ENCODE results near the gene CCL4. TPM values are rescaled to one million over a fixed set of nuclear protein-coding genes. Genes with fewer than 3 reads are reported as not detected.
A peak's percentile ranks its signal among the peaks of the same experiment; 100 is the strongest.

CCL4 gene
- total RNA-seq, 4 donors from 2014 or later = 0.90 to 2.4 (median 1.9) TPM; not detected in 1

DNA sequence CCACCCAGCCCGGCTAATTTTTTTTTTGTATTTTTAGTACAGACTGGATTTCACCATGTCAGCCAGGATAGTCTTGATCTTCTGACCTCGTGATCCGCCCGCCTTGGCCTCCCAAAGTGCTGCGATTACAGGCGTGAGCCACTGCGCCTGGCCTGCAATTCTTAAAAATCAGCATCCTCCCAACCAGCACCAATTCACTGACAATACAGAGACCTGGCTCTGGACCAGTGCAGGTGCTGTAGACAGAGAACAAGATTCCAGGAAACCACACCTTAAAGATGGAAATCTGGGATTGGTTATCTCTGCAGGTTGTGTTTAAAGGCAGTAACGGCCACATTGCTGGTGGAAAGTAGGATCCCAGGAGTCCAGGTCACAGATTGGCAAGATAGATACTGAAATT, 39.2 kb downstream of the CCL4 start:
- H3K27ac ChIP-seq = no peak overlapping the region
- DNase-seq (ENCODE audit: low spot score in 2 of 2) = no peak
- no peaks in the 10 kb centered on the region for H3K9me3 ChIP-seq
- no peak overlapping the region for H3K4me3 ChIP-seq
- no peaks in the 10 kb centered on the region for H3K27me3 ChIP-seq
- TF ChIP-seq POLR2A (IDR thresholded peaks at IDR 0.05) = no peak
- TF ChIP-seq EP300 (IDR thresholded peaks at IDR 0.05) = no peak
- TF ChIP-seq, protein P1, sequence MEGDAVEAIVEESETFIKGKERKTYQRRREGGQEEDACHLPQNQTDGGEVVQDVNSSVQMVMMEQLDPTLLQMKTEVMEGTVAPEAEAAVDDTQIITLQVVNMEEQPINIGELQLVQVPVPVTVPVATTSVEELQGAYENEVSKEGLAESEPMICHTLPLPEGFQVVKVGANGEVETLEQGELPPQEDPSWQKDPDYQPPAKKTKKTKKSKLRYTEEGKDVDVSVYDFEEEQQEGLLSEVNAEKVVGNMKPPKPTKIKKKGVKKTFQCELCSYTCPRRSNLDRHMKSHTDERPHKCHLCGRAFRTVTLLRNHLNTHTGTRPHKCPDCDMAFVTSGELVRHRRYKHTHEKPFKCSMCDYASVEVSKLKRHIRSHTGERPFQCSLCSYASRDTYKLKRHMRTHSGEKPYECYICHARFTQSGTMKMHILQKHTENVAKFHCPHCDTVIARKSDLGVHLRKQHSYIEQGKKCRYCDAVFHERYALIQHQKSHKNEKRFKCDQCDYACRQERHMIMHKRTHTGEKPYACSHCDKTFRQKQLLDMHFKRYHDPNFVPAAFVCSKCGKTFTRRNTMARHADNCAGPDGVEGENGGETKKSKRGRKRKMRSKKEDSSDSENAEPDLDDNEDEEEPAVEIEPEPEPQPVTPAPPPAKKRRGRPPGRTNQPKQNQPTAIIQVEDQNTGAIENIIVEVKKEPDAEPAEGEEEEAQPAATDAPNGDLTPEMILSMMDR (IDR thresholded peaks at IDR 0.05) = no peak
- no peaks in the 10 kb centered on the region for H3K36me3 ChIP-seq
- no peaks in the 10 kb centered on the region for H3K4me1 ChIP-seq
- WGBS, 2 donors = 93% methylated on average over 8 of the region's 8 CpGs

DNA sequence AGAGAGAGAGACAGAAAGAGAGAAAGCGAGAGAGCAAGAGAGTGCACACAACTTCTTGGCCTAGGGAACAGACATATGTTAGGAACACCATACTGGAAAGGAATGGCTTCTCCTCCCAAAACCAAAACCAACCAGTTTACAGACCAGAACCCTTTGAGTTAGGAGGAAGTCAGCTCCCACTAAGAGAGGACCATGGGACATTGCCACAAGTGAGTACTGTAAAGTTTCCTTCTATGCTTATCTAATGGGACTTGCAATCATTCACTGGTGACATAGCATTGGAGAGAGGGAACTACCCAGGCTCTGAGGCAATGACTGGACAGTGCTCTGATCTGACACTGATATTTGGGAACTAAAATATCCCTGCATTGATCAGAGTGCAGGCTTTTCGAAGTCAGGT, 40.4 kb downstream of the CCL4 start:
- 90 to 94% methylated on average over 2 of the region's 2 CpGs for WGBS, 2 donors
- Histone ChIP-seq H3K27ac (no peak overlapping the region), H3K4me3 (no peak overlapping the region), H3K27me3 (no peaks in the 10 kb centered on the region), H3K36me3 (no peaks in the 10 kb centered on the region), H3K9me3 (no peaks in the 10 kb centered on the region), H3K4me1 (peaks cover 0 to 3% (median 0%) of the 10 kb centered on the region in 4 donors)
- DNase-seq (ENCODE audit: low spot score in 2 of 2) = no peak
- TF ChIP-seq POLR2A (IDR thresholded peaks at IDR 0.05) = no peak
- TF ChIP-seq, protein P1 (IDR thresholded peaks at IDR 0.05) = no peak

DNA sequence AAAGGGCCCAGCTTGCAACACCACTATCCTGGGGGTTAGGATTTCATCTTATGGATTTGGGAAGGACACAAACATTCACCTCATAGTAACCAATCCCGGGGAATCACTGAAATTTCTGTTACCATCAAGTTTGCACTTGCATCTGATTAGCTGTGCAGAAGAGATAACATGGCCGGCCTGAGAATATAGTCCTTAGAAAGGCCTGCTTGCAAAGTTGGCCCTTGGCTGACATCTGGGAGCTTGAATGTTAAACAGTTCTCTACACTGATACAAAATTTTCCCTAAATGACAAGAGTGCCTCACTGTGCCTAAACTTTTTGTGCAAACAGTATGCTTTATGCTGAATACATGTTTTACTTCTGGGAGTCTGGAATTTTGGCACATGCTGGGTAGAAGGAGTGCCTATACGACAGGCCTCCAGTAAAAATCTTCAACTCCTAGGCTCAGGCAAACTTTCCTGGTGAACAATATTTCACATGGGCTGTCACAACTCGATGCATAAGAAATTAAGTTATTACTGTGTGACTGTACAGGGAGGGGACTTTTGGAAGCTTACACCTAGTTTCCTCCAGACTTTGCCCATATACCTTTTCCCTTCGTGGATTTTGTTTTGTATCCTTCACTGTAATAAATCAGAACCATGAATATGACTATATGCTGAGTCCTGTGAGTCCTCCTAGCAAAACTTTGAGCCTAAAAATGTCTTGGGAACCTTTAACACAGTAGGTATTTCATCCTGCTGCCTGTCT, 41.5 kb downstream of the CCL4 start:
- 77 to 80% methylated on average over 5 of the region's 5 CpGs for WGBS, 2 donors
- H3K4me3 ChIP-seq = no peak overlapping the region
- H3K27ac ChIP-seq = no peak overlapping the region
- no peaks in the 10 kb centered on the region for H3K9me3 ChIP-seq
- DNase-seq (ENCODE audit: low spot score in 2 of 2) = no peak
- H3K36me3 ChIP-seq = no peaks in the 10 kb centered on the region
- no peaks in the 10 kb centered on the region for H3K27me3 ChIP-seq
- H3K4me1 ChIP-seq = peaks cover 0 to 13% (median 3%) of the 10 kb centered on the region in 4 donors
- TF ChIP-seq POLR2A (IDR thresholded peaks at IDR 0.05) = no peak
- TF ChIP-seq EP300 (IDR thresholded peaks at IDR 0.05) = no peak
- TF ChIP-seq, protein P1 (IDR thresholded peaks at IDR 0.05) = no peak

DNA sequence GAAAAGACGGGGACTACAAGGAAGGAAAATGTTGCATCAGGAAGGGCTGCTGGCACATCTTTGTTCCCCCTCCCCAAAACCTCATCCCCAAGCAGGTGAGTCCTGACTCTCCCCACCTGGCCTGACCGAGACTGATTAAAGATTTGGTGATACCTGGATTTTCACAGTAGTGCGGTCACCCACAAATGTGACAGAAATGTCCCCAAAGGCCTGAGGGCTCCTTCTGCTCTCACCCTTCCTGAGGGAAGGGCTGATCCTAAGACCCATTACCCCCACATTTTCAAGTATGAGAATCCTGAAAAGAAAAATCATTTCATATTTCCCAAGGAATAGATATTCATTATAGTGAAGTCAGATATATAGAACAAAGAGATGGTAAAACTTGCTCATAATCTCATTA, 44.0 kb downstream of the CCL4 start:
- no peak overlapping the region for H3K27ac ChIP-seq
- H3K4me1 ChIP-seq = peaks cover 0 to 13% (median 3%) of the 10 kb centered on the region in 4 donors
- H3K9me3 ChIP-seq = no peaks in the 10 kb centered on the region
- no peaks in the 10 kb centered on the region for H3K36me3 ChIP-seq
- WGBS, 2 donors = 82 to 90% methylated on average over 3 of the region's 3 CpGs
- no peaks in the 10 kb centered on the region for H3K27me3 ChIP-seq
- TF ChIP-seq POLR2A (IDR thresholded peaks at IDR 0.05) = no peak
- TF ChIP-seq, protein P1 (IDR thresholded peaks at IDR 0.05) = no peak
- no peak overlapping the region for H3K4me3 ChIP-seq
- no peak for DNase-seq (ENCODE audit: low spot score in 2 of 2)

DNA sequence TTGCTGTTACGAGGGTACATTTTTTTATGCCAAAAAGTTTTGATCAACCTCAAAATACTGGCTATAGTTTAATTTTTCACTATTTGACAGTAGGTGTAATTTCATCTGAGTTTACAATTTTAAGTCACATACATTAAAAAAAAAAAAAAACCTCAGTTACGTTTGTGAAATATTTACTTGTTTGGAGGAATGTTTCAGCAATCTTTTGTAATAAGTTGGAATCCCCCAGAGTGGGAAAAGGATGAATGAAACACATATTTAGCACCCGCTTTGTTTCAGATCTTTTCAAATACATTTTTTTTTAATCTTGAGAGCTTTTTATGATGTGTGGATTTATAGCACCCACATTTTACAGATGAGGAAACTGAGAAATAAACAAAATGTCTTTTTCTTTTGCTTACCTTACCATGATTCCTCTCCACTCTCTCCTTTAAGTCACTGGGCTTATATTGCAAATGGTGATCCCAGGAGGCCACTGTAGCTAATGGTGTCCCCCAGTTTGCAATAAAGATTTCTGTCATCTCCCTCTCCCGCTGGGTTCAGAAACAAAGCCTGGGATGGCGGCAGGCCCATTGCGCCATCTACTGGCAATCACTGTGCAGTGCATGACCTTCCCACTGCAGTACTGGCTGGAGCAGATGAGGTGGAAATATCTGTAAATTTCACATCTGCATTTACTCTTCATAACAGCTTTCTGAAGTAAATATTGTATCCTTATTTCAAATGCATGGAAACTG, 45.1 kb downstream of the CCL4 start:
- Histone ChIP-seq H3K36me3 (no peaks in the 10 kb centered on the region), H3K27me3 (no peaks in the 10 kb centered on the region), H3K9me3 (no peaks in the 10 kb centered on the region), H3K4me1 (peaks cover 0 to 13% (median 3%) of the 10 kb centered on the region in 4 donors), H3K4me3 (no peak overlapping the region), H3K27ac (no peak overlapping the region)
- TF ChIP-seq EP300 (IDR thresholded peaks at IDR 0.05) = no peak
- TF ChIP-seq, protein P1 (IDR thresholded peaks at IDR 0.05) = peak; percentile 76 to 100 (median 87)
- peak; percentile 41 to 80 for DNase-seq (ENCODE audit: low spot score in 2 of 2)
- 37 to 39% methylated on average over 6 of the region's 6 CpGs for WGBS, 2 donors

Data from tibial nerve (tissue), 4 donors.